DND-41 (cell line): ENCODE measurements around the gene GNG8.

ENCODE experiments used
- ATAC-seq: fragments of 200-7000 bp; cut with Tn5 transposase; 3 replicates; pipeline ENCODE4 v1.9.1; 2021; ENCODE audit warnings: low read depth; ENCODE audit not compliant: insufficient read depth
- DNase-seq: peaks from one replicate; pipeline ENCODE4 v3.0.0-alpha.2; 2020
- H2AFZ ChIP-seq: 2 replicates; pipeline ENCODE4 v1.6.0; 2012; ENCODE audit warnings: low read depth, low read length
- H3K27ac ChIP-seq: 2 replicates; pipeline ENCODE4 v1.5.1; 2012; ENCODE audit warnings: low read length, inconsistent platforms
- H3K27me3 ChIP-seq: fragments of 200-600 bp; sonication (generic); 2 replicates; pipeline ENCODE4 v1.6.0; 2012; ENCODE audit warnings: low read length, mild to moderate bottlenecking, inconsistent platforms; ENCODE audit not compliant: insufficient read depth, poor library complexity
- H3K36me3 ChIP-seq: 2 replicates; pipeline ENCODE4 v1.5.1; 2012; ENCODE audit warnings: low read length, inconsistent platforms; ENCODE audit not compliant: insufficient read depth
- H3K4me1 ChIP-seq: 2 replicates; pipeline ENCODE4 v1.5.1; 2012; ENCODE audit warnings: mild to moderate bottlenecking, low read length; ENCODE audit not compliant: insufficient read depth
- H3K4me2 ChIP-seq: 2 replicates; pipeline ENCODE4 v1.6.0; 2012; ENCODE audit warnings: mild to moderate bottlenecking, moderate library complexity, low read length, inconsistent platforms; ENCODE audit not compliant: insufficient read depth
- H3K4me3 ChIP-seq, 2 experiments: fragments of 200-600 bp in 1 of 2; shearing (Covaris generic) in 1 of 2; 2 replicates each; pipeline ENCODE4 v1.5.1; 2012 to 2016; ENCODE audit warnings: inconsistent platforms in 2 of 2, low read length in 2 of 2, mild to moderate bottlenecking in 2 of 2, low read depth in 1 of 2, moderate library complexity in 1 of 2
- H3K79me2 ChIP-seq: 2 replicates; pipeline ENCODE4 v1.6.0; 2012; ENCODE audit warnings: low read length, inconsistent platforms; ENCODE audit not compliant: insufficient read depth
- H3K9ac ChIP-seq: 2 replicates; pipeline ENCODE4 v1.6.0; 2012; ENCODE audit warnings: low read depth, mild to moderate bottlenecking, inconsistent platforms, low read length, moderate library complexity
- H3K9me3 ChIP-seq: 2 replicates; pipeline ENCODE4 v1.5.1; 2012; ENCODE audit warnings: low read length, moderate library complexity, mild to moderate bottlenecking, inconsistent platforms; ENCODE audit not compliant: insufficient read depth, severe bottlenecking
- H4K20me1 ChIP-seq: 2 replicates; pipeline ENCODE4 v1.6.0; 2012; ENCODE audit warnings: low read length; ENCODE audit not compliant: insufficient read depth
- EZH2 ChIP-seq: IDR thresholded peaks from 3 replicates; pipeline ENCODE4 v1.6.1; 2012; ENCODE audit warnings: borderline replicate concordance, low read depth, mild to moderate bottlenecking, moderate library complexity, low read length, inconsistent platforms; ENCODE audit not compliant: severe bottlenecking
- TF ChIP-seq, protein P1 (sequence below): IDR thresholded peaks from 2 replicates; pipeline ENCODE4 v1.5.1; 2012; ENCODE audit warnings: borderline replicate concordance, low read length, moderate library complexity, mild to moderate bottlenecking; ENCODE audit not compliant: poor library complexity, severe bottlenecking; ENCODE audit errors: extremely low read depth

GNG8 gene

DNA sequence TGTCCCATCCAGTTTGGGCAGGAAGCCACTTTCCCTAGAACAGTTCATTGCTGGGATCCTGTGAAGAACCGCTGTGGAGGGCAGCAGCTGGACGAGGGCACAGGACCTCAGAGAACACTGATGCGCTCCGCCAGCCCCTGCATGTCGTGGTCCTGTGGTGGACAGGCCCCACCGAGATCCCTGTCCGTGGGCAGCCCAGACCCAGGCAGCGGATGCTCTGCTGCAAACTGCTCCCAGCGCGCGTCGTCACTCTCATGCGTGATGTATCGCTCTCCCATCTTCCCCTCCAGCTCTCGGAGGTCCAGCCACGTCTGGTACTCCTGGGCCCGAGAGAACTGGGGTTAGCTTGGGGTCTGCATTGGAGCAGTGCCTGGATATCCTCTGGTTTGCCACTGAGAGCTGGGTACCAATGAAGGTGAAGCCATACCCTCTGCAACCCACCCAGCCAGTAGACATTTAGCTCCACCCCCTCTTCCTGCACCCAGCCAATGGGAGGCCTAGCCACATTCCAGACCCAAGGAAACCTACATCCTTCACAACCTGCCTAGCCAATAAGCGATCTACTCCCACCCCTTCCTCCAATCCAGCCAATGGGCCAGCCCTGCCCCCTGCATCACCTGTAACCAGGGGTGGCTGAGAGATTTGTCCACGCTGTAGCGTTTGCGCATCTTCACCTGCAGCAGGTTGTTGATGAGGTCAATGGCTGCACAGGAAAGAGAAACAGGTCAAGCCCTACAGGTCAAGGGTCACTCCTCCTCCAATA lies 38.6 kb upstream of the GNG8 start:
- peaks cover 72% of the 10 kb centered on the region for H3K36me3 ChIP-seq
- peaks cover 28% of the 10 kb centered on the region for H4K20me1 ChIP-seq
- H3K9me3 ChIP-seq, result no peaks in the 10 kb centered on the region
- no peak overlapping the region for H3K4me2 ChIP-seq
- no peaks in the 10 kb centered on the region for H3K4me1 ChIP-seq
- no peaks in the 10 kb centered on the region; the same call in 1 of the 2 replicates for H3K79me2 ChIP-seq
- H3K27me3 ChIP-seq, result no peaks in the 10 kb centered on the region
- no peak overlapping the region for H3K9ac ChIP-seq
- no peak overlapping the region for H3K4me3 ChIP-seq
- H2AFZ ChIP-seq, result no peak overlapping the region
- peak; percentile 19 for DNase-seq
- no peak overlapping the region for H3K27ac ChIP-seq
- TF ChIP-seq EZH2, result no peak
- TF ChIP-seq, protein P1, sequence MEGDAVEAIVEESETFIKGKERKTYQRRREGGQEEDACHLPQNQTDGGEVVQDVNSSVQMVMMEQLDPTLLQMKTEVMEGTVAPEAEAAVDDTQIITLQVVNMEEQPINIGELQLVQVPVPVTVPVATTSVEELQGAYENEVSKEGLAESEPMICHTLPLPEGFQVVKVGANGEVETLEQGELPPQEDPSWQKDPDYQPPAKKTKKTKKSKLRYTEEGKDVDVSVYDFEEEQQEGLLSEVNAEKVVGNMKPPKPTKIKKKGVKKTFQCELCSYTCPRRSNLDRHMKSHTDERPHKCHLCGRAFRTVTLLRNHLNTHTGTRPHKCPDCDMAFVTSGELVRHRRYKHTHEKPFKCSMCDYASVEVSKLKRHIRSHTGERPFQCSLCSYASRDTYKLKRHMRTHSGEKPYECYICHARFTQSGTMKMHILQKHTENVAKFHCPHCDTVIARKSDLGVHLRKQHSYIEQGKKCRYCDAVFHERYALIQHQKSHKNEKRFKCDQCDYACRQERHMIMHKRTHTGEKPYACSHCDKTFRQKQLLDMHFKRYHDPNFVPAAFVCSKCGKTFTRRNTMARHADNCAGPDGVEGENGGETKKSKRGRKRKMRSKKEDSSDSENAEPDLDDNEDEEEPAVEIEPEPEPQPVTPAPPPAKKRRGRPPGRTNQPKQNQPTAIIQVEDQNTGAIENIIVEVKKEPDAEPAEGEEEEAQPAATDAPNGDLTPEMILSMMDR, result no peak
- ATAC-seq, result peak; percentile 30; the same call in 1 of the 3 replicates

GRCh38 chr19:46670813-46671212 lies 34.8 kb upstream of the GNG8 start:
- H3K79me2 ChIP-seq, result no peaks in the 10 kb centered on the region

DNA sequence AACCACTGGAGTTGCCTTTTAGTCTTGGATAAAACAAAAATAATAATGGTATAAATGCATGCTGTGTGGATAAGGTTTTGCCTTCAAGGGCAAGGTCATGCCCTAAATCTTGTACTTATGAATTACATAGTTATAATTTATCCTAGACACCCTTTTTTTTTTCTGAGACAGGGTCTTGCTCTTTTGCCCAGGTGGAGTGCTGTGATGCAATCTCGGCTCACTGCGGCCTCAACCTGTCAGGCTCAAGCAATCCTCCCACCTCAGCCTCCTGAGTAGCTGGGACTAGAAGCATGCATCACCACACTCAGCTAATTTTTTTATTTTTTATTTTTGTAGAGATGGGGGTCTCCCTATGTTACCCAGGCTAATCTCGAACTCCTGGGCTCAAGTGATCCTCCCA lies 32.7 kb upstream of the GNG8 start:
- Histone ChIP-seq H3K4me3 (no peak overlapping the region), H3K79me2 (no peaks in the 10 kb centered on the region), H3K9ac (no peak overlapping the region), H3K4me2 (no peak overlapping the region), H2AFZ (no peak overlapping the region), H3K27ac (no peak overlapping the region), H3K9me3 (no peaks in the 10 kb centered on the region), H3K36me3 (peaks cover 16% of the 10 kb centered on the region), H3K4me1 (no peaks in the 10 kb centered on the region), H4K20me1 (no peaks in the 10 kb centered on the region), H3K27me3 (no peaks in the 10 kb centered on the region)
- TF ChIP-seq, protein P1, result no peak
- TF ChIP-seq EZH2, result no peak
- no peak for ATAC-seq
- DNase-seq, result no peak

More at GRCh38 chr19:46670813-46671212, 34.8 kb upstream of the GNG8 start:
- ATAC-seq, result no peak
- Histone ChIP-seq H3K4me2 (no peak overlapping the region), H3K4me3 (no peak overlapping the region), H3K27ac (no peak overlapping the region), H2AFZ (no peak overlapping the region), H4K20me1 (peaks cover 9% of the 10 kb centered on the region; the same call in 1 of the 2 replicates), H3K4me1 (no peaks in the 10 kb centered on the region), H3K36me3 (peaks cover 35% of the 10 kb centered on the region), H3K27me3 (no peaks in the 10 kb centered on the region), H3K9me3 (no peaks in the 10 kb centered on the region), H3K9ac (no peak overlapping the region)
- DNase-seq, result no peak
- no peak for TF ChIP-seq EZH2
- TF ChIP-seq, protein P1, result no peak

- no peaks in the 10 kb centered on the region for H3K79me2 ChIP-seq
- H2AFZ ChIP-seq, result no peak overlapping the region
- no peak overlapping the region for H3K4me3 ChIP-seq
- H3K9me3 ChIP-seq, result no peaks in the 10 kb centered on the region
- H3K36me3 ChIP-seq, result no peaks in the 10 kb centered on the region
- no peak for DNase-seq
- TF ChIP-seq EZH2, result no peak
- TF ChIP-seq, protein P1, result no peak
- no peak overlapping the region for H3K4me2 ChIP-seq
- H3K27ac ChIP-seq, result no peak overlapping the region
- H4K20me1 ChIP-seq, result peaks cover 9% of the 10 kb centered on the region; the same call in 1 of the 2 replicates
- peaks cover 7% of the 10 kb centered on the region for H3K27me3 ChIP-seq
- H3K4me1 ChIP-seq, result peaks cover 20% of the 10 kb centered on the region
- no peak overlapping the region for H3K9ac ChIP-seq
- ATAC-seq, result no peak
These were observed 29.1 kb upstream of the GNG8 start for GRCh38 chr19:46665072-46665471.
